ENCODE measurements around the gene MTA3.
"Not testable (repeated sequence)": the region's sequence is repeated elsewhere in the genome, so short reads cannot be mapped to it uniquely, and the experiment has no call there.

DNA sequence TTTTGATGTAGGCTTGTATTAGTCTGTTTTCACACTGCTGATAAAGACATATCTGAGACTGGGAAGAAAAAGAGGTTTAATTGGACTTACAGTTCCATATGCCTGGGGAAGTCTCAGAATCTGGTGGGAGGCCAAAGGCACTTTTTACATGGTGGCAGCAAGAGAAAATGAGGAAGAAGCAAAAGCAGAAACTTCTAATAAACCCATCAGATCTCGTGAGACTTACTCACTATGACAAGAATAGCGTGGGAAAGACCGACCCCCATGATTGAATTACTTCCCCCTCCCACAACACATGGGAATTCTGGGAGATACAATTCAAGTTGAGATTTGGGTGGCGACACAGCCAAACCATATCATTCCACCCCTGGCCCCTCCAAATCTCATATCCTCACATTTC is 162.9 kb downstream of the MTA3 start:
- TF ChIP-seq, protein P1, sequence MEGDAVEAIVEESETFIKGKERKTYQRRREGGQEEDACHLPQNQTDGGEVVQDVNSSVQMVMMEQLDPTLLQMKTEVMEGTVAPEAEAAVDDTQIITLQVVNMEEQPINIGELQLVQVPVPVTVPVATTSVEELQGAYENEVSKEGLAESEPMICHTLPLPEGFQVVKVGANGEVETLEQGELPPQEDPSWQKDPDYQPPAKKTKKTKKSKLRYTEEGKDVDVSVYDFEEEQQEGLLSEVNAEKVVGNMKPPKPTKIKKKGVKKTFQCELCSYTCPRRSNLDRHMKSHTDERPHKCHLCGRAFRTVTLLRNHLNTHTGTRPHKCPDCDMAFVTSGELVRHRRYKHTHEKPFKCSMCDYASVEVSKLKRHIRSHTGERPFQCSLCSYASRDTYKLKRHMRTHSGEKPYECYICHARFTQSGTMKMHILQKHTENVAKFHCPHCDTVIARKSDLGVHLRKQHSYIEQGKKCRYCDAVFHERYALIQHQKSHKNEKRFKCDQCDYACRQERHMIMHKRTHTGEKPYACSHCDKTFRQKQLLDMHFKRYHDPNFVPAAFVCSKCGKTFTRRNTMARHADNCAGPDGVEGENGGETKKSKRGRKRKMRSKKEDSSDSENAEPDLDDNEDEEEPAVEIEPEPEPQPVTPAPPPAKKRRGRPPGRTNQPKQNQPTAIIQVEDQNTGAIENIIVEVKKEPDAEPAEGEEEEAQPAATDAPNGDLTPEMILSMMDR (IDR thresholded peaks at IDR 0.05 in 4 of 5, conservative IDR thresholded peaks at IDR 0.05 in 1 of 5): not testable (repeated sequence)
- TF ChIP-seq POLR2A (IDR thresholded peaks at IDR 0.05): not testable (repeated sequence)
